Head of caudate nucleus (tissue), 42 donors: Measurements from ENCODE around the gene C1orf115.
A peak's percentile ranks its signal among the peaks of the same experiment; 100 is the strongest.
"Not testable (repeated sequence)": the region's sequence is repeated elsewhere in the genome, so short reads cannot be mapped to it uniquely, and the experiment has no call there.

Source experiments
- DNase-seq, 42 donors: peaks; one replicate each; pipeline versions ENCODE4 v3.0.0 to v3.0.0-alpha.2; 2020 to 2021; ENCODE audit warnings: mixed read lengths in 7 of 42
- intact Hi-C: fragments of 100-400 bp; cut with DNase I; formaldehyde crosslinking; loops from one replicate; pipeline ENCODE4 v1.15.0; 2022

C1orf115 gene, protein sequence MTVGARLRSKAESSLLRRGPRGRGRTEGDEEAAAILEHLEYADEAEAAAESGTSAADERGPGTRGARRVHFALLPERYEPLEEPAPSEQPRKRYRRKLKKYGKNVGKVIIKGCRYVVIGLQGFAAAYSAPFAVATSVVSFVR

GRCh38 chr1:220690140-220691052, at the start of gene C1orf115:
Gene C1orf115 (plus strand): TSS chr1:220690363. CDS start chr1:220690403, 40 bp downstream.
- peak in 41 of 42 donors; percentile 28 to 82 (median 64) for DNase-seq
- intact Hi-C loops, result no loop called here

GRCh38 chr1:220642285-220642684, 47.9 kb upstream of the C1orf115 start:
- intact Hi-C loops, result no loop called here
- DNase-seq, result no peak

DNA sequence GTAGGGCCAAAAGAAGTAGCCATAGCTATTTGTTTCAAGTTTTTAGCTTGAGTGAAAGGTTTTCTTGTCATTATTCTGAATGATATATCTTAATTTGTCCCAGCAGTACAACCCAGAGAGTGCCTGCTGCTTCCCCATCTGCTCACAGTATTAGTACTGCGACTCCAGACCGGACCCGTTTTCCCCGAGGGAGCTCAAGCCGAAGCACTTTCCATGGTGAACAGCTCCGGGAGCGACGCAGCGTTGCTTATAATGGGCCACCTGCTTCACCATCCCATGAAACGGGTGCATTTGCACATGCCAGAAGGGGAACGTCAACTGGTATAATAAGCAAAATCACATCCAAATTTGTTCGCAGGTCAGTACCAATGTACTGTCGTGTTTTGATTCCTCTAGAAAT, 37.2 kb upstream of the C1orf115 start:
- intact Hi-C loops, result no loop called here
- DNase-seq, result no peak

DNA sequence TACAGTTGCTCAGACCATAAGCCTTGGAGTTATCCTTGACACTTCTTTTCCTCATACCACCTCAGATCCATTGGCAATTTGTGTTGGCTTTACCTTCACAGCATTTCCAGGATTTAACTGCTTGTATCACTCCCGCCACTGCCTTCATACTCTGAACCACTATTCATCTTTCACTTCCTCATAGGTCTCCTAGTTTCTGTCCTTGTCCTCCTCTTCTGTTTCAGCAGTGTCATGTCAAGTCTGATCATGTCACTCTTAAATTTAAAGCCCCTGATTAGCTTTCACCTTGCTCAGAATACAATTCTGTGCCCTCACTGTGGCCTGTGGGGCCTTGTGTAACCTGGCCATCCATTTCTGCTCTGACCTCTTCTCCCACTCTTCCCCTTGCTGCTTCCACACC, 34.7 kb upstream of the C1orf115 start:
- intact Hi-C loops, result no loop called here

GRCh38 chr1:220655961-220656740, 34.0 kb upstream of the C1orf115 start:
- intact Hi-C loops, result no loop called here
- no peak for DNase-seq

More for the DNA sequence above, 34.7 kb upstream of the C1orf115 start:
- DNase-seq, result no peak

- intact Hi-C loops, result no loop called here
- DNase-seq, result no peak
These were observed 23.8 kb upstream of the C1orf115 start for GRCh38 chr1:220666349-220666748.

GRCh38 chr1:220669005-220669404, 21.2 kb upstream of the C1orf115 start:
- no peak for DNase-seq
- intact Hi-C loops, result no loop called here

GRCh38 chr1:220670365-220670764, 19.8 kb upstream of the C1orf115 start:
- DNase-seq, result no peak
- intact Hi-C loops, result no loop called here

DNA sequence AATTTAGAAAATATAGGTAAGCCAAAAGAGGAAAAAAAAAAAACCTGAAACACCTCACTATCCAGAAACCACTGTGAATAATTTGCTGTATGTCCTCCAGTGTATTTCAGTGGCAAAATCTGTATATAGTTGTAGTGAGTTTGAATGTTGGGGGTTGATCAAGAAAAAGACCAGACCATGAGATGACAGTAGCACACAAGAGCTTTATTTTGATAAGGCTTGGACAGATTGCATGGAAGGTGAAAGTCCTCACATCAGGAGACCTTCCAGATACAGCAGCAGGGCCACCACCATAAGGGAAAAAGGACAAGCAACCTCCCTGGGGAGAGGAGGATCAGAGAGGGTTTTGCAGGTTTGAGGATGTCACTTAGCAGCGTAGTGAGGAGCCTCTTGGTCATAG, 16.2 kb upstream of the C1orf115 start:
- no peak for DNase-seq
- intact Hi-C loops, result no loop called here

GRCh38 chr1:220677251-220677650, 12.9 kb upstream of the C1orf115 start:
- DNase-seq, result no peak
- intact Hi-C loops, result no loop called here

- intact Hi-C loops, result loop anchor here (10.0 kb wide), 1 partner anchor 55 kb away; no protein-coding TSS in a partner anchor
- peak in 12 of 42 donors; percentile 15 to 63 (median 41) for DNase-seq
These were observed 10.0 kb upstream of the C1orf115 start for GRCh38 chr1:220680085-220680687.

DNA sequence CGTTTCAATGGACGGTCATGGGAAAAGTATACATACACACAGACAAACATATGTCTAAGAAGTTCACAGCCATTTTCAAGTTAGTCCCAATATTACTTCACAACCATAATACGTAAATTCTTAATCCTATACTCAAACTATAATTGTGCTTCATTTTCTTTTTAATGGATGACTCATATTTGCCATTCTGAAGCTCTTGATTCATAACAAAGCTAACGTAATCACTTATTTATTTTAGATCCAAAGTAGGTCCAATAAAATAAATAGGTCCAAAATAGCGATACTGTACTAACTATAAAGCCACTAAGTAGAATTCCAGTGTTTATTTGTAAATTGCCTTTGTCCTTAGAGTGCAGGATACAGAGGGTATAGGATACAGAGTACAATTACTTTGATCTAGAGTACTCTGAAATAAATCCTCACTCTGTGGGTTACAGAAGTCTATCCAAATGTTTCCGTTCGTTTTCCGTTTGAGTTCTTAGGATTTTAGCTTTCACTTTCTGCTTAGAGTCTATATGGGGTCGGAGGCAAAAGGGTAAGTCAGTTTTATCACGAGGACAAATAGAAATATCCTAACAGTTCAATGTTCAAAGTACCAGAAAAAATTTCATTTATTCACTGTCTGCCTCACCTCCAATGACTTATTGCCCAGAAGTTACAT, 8.8 kb upstream of the C1orf115 start:
- DNase-seq, result no peak
- intact Hi-C loops, result loop anchor here (10.0 kb wide), 1 partner anchor 53 kb away; no protein-coding TSS in a partner anchor

GRCh38 chr1:220682901-220683576, 7.1 kb upstream of the C1orf115 start:
- DNase-seq, result no peak
- intact Hi-C loops, result loop anchor here (10.0 kb wide), 1 partner anchor 52 kb away; no protein-coding TSS in a partner anchor

DNA sequence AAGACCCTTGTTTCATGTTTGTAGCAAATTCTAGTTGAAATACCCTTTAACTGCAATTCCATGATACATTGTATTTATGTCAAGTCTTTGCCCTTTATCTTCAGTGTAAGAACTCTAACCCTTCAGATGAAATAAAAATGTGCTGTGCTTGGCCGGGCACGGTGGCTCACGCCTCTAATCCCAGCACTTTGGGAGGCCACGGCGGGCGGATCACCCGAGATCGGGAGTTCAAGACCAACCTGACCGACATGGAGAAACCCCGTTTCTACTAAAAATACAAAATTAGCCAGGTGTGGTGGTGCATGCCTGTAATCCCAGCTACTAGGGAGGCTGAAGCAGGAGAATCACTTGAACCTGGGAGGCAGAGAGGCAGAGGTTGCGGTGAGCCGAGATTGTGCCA, 6.4 kb upstream of the C1orf115 start:
- intact Hi-C loops, result loop anchor here (10.0 kb wide), 1 partner anchor 51 kb away; no protein-coding TSS in a partner anchor
- DNase-seq, result not testable (repeated sequence)

- intact Hi-C loops, result loop anchor here (10.0 kb wide), 1 partner anchor 50 kb away; no protein-coding TSS in a partner anchor
- DNase-seq, result no peak
These were observed 5.3 kb upstream of the C1orf115 start for GRCh38 chr1:220684890-220685289.

DNA sequence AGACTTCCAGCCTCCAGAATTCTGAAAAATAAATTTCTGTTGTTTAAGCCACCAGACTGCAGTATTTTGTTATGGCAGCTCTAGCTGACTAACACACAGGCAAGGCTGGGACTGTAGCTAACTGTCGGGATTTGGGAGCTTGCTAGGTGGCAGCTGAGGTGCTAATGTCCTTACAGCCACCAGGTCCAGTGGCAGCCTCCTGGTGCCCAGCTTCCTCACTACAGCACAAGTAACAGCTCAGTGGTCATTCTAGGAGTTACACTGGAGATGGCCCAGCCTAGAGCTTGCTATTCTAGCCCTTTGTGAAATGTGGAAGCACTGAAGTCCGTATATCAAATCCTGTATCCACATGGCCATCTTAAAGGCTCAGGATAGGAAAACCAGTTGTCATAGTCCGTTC, 4.3 kb upstream of the C1orf115 start:
- intact Hi-C loops, result loop anchor here (10.0 kb wide), 1 partner anchor 49 kb away; no protein-coding TSS in a partner anchor
- DNase-seq, result no peak

DNA sequence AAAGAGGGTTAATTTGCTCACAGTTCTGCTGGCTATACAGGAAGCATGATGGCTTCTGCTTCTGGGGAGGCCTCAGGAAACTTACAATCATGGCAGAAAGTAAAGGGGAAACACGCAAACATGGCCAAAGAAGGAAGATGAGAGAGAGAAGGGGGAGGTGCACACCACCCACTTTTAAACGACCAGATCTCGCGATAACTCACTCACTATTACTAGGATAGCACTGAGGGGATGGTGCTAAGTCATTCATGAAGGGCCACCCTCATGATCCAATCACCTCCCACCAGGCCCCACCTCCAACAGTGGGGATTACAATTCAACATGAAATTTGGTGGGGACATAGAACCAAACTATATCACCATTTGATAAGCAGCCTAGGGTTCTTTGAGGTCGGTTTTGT, 2.4 kb upstream of the C1orf115 start:
- intact Hi-C loops, result loop anchor here (10.0 kb wide), 1 partner anchor 47 kb away; no protein-coding TSS in a partner anchor
- no peak for DNase-seq

GRCh38 chr1:220689666-220690065, 497 bp upstream of the C1orf115 start:
- peak in 1 of 42 donors; percentile 8 for DNase-seq
- intact Hi-C loops, result loop anchor here (10.0 kb wide), 1 partner anchor 45 kb away; no protein-coding TSS in a partner anchor
